HG03095 (cell line): ENCODE measurements around the gene SEMA3E.
"Not testable (repeated sequence)": the region's sequence is repeated elsewhere in the genome, so short reads cannot be mapped to it uniquely, and the experiment has no call there.

Source experiments
- ATAC-seq: cut with Tn5 transposase; IDR thresholded peaks from one replicate; pipeline ENCODE4 v1.9.1; 2021; ENCODE audit warnings: moderate library complexity; ENCODE audit not compliant: unreplicated experiment

Gene SEMA3E

DNA sequence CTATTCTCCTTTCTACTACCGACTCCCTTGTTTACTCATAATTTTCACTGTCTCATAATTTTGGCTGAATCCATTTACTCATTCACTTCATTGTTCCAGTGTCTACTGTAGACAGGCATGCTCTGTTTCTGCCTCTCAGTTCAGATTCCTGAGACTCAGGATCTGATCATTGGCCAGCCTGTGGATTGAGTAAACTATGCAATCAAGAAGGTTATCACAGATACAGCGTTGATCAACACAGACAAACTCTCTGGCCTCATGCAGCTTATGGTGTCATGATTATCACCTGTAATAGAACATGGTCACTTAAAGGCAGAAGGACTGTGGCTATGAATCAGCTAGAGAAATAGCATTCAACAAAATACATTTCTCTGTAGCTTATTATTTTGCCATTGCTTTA lies 86.0 kb downstream of the SEMA3E start:
- ATAC-seq, result no peak

DNA sequence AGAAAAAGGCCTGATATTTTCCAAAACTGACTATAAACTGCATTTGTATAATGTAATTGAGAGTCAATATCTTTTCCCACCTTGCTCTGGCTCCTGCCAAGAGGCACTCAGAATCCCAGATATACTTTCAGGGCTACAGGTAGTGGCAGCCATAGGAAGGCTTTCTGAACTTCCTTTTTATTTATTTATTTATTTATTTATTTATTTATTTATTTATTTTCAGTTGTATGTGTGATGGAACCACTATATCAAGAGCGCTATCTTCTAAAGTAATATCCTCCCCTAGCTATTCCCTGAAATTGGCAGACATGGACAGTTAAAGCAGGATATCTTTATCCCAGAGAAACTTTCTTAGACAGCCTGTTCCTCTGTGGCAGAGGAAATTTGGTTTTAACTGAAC lies 86.7 kb downstream of the SEMA3E start:
- no peak for ATAC-seq

DNA sequence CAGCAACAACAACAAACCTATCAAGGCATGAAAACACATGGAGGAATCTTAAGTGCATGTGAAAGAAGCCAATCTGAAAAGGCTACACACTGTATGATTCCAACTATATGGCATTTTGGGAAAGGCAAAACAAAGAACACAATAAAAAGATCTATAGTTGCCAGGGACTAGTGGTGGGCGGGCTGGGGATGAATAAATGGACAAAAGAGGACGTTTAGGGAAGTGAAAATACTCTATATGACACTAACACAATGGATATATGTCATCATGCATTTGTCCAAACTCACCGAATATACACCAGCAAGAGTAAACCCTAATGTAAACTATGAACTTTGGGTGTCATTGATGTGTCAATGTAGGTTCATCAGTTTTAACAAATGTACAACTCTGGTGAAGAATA lies 89.1 kb downstream of the SEMA3E start:
- no peak for ATAC-seq

DNA sequence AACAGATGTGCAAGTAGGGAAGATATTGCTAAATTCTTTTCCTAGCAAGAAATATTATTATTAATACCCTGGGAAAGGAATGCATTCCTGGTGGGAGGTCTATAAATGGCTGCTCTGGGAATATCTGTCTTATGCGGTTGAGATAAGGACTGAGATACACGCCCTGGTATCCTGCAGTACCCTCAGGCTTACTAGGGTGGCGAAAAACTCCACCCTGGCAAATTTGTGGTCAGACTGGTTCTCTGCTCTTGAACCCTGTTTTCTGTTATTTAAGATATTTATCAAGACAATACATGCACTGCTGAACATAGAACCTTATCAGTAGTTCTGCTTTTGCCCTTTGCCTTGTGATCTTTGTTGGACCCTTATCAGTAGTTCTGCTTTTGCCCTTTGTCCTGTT lies 96.4 kb downstream of the SEMA3E start:
- not testable (repeated sequence) for ATAC-seq

DNA sequence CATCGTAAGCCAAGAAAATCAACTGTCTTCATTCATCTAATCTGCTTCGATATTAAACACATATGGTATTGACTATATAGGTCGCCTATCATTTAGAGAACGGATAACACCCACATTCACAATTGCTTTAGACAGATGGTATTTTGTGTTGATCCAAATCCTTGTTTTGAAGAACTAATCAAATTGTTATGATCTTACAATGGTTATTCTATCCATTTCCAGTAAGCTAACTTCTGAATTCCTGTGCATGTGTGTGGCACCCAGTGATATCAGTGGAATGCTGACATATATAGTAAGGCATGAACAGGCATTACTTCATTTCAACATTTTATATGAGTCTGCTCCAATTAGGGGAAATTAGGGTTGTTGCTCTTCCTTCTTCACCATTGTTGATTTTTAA lies 98.8 kb downstream of the SEMA3E start:
- no peak for ATAC-seq

DNA sequence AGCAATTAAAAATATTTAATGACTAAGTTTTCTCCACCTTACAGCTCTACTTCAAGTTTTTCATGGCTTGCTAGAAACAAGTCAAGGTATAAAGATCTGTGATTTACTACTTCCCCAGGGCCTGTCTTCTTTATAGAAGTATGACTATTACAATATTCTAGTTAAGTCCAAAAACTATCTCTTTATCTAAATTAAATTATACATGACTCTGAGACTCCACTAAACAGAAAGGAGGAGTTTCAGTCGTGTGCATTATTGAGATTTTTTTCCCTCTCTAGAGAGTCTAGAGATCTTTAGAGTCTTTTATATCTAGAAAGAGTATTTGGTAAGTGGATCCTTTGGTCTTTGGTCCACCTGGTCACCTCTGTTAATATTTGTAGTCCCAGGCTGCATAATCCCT lies 100.7 kb downstream of the SEMA3E start:
- ATAC-seq, result no peak

DNA sequence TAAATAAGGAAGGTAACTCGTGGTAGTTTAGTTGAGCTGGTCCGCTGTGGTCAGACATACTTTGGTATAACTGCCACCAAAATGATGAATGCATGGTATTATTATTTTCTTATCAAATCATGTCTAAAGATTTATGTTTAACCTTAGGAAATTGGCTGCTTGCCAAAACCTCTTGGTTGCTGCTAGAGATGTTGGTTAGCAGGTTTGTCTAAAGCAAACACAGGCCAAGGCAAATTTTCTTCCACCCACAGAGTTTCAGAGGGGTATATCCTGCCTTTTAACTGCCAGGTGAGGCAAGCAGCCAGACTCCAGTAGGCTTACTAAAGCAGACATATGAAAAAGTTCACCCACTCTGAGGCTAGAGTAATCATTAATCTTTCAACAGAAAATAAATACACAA lies 101.4 kb downstream of the SEMA3E start:
- peak; percentile 71 for ATAC-seq

DNA sequence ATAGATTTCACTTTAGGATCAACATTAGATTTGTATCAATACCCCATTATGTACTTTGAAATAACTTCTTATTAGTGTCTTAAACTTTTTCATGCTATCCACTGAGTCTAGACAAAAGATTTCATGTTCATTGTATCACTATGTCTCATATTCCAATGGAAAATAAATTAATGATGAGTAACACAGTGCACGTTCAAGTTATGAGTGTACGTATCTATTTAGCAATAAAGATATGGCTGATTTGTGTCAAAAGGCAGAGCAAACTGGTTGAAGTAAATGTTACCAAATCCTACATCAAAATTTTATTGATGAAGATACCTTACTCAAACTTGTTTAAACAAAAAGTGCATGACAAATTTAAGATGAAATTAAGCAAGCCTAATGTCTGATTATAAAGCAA lies 102.4 kb downstream of the SEMA3E start:
- no peak for ATAC-seq

DNA sequence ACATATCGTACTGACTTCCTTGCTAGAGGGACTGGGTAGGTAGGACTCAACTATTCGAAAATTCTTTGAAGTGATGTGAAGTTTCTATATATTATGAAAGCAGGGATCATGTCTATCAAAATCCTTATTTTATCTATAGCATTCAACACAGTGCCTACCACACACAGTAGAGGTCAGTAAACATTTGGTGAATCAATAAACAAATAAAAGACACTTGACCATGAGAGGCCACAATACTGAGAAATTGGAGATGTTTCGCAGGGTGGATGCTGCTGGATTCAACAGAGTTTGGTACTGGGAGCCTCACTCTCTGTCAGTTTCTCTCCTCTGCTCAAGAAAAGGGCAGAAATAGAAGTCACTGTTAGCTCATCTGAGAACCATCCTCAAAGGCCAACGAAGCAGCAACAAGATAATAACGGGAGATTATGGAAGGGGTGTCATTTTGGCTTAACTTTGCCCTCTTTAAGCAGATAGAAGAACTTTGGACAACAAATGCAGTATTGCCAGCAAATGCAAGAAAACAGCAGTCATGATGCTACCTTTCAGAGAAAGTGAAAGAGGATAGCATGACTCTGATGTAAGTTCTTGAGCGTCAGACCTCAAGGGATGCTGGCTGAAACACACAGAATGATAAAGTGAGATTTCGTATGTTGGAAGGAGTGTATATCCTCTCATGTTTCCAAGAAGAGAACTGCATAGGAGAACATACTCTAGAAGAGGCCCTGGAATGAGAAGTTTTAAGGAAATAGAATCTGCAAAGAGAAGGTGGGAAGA lies 107.6 kb downstream of the SEMA3E start:
- no peak for ATAC-seq

DNA sequence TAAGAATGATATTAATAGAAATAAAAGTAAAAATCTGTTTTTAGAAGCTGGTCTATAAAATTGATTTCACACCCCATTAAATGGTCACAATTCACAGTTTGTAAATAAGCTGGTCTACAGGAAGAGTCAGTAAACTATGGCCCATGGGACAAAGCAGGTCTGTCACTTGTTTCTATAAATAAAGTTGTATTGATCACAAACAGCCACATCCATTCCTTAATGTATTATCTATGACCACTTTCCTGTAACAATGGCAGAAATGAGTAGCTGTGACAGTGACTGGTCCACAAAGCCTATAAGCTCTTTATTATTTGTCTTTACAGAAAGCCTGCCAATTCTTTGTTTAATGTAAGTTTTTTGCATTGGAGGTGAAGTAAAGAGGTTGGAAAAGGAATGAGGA lies 114.5 kb downstream of the SEMA3E start:
- no peak for ATAC-seq

DNA sequence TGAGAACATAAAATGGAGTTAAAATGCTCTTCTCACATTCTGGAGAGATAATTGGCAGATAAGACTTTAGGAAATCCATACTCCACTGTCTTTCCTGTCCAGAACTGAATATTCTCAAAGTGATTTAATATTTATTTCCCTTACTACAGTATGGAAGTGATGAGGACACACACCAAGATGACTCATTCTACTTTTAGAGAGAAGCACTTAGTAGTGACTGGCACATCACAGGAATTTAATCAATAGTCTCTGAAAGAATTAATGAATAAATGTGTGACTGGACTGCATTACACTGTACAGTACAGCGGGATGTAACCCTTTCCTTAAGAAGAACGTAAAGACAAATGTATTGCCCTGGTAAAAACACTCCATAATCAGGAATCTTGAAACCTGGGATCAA lies 116.7 kb downstream of the SEMA3E start:
- no peak for ATAC-seq

DNA sequence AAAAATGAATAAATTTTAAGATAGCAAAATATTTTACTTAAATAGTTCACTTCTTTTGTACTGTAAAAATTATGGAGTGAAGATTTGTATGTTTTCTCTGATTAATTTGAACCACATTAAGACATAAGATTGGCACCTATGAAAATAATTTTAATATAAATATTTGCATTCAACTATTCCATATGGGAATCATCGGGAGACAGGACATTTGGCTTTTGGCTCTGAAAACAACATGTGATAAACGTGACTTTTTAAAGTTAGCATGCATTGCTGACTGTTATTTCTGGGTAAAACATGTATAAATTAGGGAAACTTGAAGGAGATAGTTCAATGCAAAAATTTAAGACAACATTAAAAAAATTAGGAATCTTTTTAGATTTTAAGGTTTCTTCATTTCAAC lies 117.2 kb downstream of the SEMA3E start:
- ATAC-seq, result no peak

DNA sequence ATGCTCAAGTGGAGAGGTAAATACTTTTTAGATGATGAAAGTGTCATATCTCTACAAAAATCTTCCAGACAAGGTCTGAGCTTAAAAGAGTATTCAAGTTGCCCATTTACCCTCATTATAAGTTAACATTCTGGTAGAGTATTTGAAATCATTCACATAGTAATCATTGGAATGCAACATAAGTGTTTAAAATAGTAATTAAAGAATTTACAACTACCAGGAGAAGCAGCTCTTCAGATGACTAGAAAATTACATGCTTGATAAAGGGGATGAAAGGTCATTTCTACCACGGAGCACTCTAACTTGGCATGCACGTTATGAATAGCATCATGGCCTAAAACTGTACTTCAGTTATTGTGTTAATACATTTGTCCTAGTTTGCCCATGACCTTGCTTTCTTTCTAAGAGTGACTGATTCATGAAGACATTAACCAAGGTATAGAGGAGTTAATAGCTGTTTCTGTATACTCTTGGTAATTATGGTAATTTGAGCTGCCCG lies 120.0 kb downstream of the SEMA3E start:
- no peak for ATAC-seq

DNA sequence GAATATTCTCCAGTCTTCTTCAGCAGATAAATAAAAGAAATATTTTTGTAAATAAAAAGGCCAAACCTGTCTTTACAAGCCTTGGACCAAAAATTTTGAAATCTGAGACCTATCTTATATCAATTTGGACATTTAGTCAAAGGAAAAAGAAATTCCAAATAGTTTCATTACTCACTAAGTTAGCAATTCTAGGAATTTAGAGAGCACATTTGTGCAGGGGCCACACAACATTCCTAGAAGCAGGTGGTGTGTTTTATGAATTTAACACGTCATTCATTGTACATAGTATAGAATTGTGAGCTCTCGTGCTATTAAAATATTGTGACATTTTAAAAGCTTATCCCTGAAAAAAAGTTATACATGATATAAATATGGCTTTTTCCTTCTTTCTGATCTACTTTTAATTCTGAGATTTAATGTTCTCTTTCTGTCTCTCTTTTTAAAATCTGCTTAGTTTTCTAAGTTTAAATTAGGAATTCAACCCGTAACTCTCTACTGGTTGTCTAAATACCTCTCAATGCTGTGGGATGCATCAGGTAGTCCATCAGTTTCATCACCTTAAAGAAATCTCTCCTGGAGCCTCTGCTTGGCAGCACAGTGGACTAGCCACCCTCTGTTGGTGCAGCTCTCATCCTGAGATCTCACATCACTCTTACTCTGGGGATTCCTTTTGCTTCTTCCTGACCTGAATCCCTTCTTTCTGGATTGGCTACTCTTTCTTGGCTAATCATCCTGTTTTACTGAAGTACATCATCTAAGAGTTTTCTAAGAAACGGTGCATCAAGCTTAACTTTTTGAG lies 124.5 kb downstream of the SEMA3E start:
- ATAC-seq, result no peak

DNA sequence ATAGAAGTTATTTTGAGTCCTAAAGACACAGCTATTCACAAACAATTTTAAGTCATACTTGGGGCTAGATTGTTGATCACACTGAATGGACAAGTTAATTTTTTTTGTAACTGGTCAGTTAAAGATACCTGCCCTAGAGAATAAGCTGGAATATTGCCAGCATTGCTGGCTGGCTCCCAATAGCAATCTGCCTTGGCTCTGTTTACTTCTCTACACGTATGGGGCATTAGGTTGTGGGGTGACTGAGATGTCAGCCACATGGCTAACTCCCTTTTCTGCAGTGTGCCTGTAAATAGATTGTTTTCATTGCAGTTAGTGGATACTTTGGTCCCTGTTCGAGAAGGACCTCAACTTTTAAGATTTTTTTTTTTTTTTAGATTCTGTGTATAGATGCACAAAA lies 128.2 kb downstream of the SEMA3E start:
- no peak for ATAC-seq

DNA sequence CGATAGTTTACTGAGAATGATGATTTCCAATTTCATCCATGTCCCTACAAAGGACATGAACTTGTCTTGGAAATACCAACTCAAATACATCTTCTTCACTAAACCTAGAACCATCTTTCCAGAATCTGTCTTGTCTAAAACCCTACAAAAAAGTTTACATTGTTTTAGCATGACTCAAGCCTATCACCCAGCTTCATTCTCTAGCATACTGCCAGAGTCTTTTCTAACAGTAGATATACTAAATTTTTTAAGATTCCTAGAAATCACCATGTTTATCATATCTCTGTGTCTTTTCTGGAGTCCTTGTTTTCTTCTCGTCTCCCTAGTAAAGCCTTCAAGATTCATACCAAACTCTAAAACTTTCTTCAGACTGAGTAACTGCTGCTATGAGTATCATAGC lies 129.7 kb downstream of the SEMA3E start:
- ATAC-seq, result no peak

DNA sequence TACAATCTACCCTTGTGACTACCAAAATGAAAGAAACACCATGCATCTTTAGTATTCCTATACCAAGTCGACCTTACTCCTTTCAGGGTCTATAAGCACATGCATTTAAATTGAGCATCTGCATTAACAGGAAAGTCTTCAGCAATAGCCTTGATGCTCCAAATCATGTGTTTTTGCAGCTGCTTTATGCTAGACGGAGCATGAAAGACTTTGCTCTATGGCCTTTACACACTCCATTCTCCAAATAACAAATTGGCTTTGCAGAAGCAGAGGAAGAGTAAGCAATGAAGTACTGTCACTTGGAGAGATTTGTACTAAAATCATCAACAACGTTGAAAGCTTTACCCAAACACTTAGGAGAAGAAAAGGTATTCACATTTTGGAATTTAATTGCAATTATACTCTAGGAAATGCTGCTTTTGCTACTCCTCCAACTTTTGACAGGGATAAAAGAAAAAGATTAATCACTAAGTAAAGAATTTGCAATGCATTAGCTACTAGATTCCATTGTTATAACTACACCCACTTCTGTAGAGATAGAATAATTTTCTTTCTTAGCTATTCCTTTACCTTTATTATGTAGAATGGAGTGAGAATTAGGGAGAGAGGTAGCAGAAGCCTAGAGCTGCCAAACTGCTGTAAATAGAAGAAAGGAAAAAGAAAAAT lies 131.8 kb downstream of the SEMA3E start:
- no peak for ATAC-seq

DNA sequence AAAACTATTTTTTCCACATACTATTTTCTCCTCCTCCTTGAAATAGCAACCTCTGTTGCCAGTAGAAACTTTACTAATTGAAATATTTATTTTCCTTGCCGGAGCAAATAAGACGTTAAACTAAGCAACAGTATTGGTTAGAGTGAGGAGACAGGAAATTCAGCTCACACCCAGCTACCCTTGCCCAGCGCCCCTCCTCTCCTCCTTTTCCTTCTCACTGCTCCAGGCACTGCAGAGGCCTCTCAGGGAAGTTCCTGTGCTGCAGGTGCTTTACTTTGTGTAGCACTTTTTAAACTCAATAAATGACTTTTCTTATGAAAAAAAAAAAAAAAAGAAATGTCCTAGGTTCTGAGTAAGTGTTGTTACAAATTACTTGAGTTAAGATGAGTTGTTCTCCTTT lies 134.0 kb downstream of the SEMA3E start:
- ATAC-seq, result no peak

DNA sequence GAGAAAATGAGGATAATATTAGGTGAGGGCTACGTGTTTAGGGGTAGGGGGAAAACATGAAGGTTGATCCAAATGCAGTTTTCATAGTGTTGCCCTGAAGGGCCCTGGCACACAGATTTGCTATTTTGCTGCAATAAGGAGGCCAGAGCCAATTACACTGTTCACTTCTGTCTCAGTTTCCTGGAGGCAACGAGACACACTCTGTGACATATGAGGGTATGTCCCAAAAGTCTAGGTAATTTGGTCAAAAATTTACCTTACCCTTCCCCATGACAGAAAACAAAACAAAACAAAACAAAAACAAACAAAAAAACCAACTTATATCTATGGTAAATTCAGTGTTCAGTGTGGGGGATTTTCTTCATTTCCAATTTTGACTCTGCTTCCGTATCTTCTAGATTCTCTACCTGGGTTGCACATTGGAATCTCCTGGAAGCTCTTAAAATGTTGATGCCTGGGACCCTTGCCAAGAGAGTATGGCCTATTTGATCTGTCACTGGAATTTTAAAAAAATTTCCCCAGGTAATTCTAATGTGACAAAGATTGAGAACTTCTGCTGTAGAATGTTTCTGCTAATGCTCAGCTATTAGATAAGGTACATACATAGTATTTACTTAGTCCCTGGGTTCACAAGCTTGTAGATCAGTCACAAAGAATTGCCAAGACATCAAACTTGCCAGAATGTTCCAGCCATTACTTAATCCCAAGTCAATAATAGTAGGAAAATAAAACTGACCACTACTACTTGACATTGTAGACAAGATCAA lies 139.5 kb downstream of the SEMA3E start:
- no peak for ATAC-seq

DNA sequence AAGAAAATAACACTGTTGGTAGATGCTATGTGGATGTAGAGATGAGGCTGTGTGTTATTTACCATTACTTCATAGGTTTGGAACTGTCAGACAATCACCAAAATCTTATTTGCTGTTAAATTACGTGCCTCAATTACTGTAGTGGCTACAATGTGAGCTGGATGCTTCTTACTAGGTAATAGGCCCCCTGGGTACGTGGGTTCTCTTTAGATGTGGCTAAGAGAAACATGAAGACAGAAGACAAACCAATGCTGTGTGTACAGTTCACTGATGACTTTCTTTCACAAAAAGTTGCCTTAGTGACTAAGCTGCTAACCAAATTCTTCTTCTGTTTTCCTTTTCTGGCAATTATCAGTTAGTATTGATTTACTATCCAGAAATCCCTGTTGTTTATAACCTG lies 144.6 kb downstream of the SEMA3E start:
- no peak for ATAC-seq

DNA sequence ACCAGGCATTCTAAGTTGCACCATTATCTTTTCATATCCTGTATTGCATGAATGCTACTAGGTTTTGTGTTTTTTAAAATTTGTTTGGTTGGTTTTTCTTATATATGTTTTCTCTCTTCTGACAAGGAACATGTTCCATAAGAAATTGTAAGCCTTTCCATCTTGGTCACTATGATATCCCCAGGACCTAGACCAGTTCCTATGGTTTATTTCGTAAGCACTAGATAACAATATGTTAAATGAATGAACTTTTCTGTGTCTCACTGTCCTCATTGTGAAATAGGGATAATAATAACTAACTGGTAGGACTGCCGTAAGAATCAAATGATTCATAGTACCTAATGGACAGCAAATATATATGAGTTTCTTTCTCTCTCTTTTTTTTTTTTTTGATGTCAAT lies 146.3 kb downstream of the SEMA3E start:
- ATAC-seq, result no peak
